ENCODE measurements around the gene GOT2. TPM values are rescaled to one million over a fixed set of nuclear protein-coding genes. Genes with fewer than 3 reads are reported as not detected.
"Not testable (repeated sequence)": the region's sequence is repeated elsewhere in the genome, so short reads cannot be mapped to it uniquely, and the experiment has no call there.

The GOT2 gene
- total RNA-seq: 100 to 1,000 TPM; 245 to 329 (median 314) TPM
- 313 TPM for polyA plus RNA-seq
- long read RNA-seq, donor 1, transcript GOT2-201 (10 exons, 2,462 nt): major isoform, 874 of 933 reads
- long read RNA-seq, donor 1, partial matches to known transcripts: 37 of 933 reads
- long read RNA-seq, donor 1, other reads (novel, unspliced or antisense): 22 of 933 reads
- long read RNA-seq, donor 2, transcript GOT2-201 (10 exons, 2,462 nt): major isoform, 393 of 411 reads
- long read RNA-seq, donor 2, partial matches to known transcripts: 12 of 411 reads
- long read RNA-seq, donor 2, other reads (novel, unspliced or antisense): 6 of 411 reads
- long read RNA-seq, donor 3, transcript GOT2-201 (10 exons, 2,462 nt): major isoform, 1,948 of 2,096 reads
- long read RNA-seq, donor 3, partial matches to known transcripts: 95 of 2,096 reads
- long read RNA-seq, donor 3, other reads (novel, unspliced or antisense): 52 of 2,096 reads
- long read RNA-seq, donor 4, transcript GOT2-201 (10 exons, 2,462 nt): major isoform, 445 of 467 reads
- long read RNA-seq, donor 4, partial matches to known transcripts: 13 of 467 reads
- long read RNA-seq, donor 4, other reads (novel, unspliced or antisense): 9 of 467 reads

- intact Hi-C loops (cut with DNase I): loop anchor here in 2 of 4 donors (10.0 kb wide), 2 partner anchors 49 to 59 kb away; partner anchors contain the start of gene SLC38A7 (in 1 of the 2)
- Histone ChIP-seq H3K4me1 (ENCODE audit: control insufficient read depth, insufficient read depth, low read length) (no peaks in the 10 kb centered on the region), H3K27me3 (ENCODE audit: control insufficient read depth, insufficient read depth) (no peaks in the 10 kb centered on the region), H3K27ac (ENCODE audit: low read length) (peak within 1 kb of the TSS; percentile 86), H3K9me3 (ENCODE audit: control insufficient read depth, low read length) (no peaks in the 10 kb centered on the region), H3K4me3 (ENCODE audit: low read length) (peak within 1 kb of the TSS; percentile 71)
- DNase-seq (peak; percentile 84 to 93 (median 92)), ATAC-seq (peak; percentile 97 to 98)
- WGBS: under 1% methylated on average over 68 of the region's 68 CpGs
Observed at GRCh38 chr16:58733671-58734458, at the start of gene GOT2. TSS of gene GOT2 (minus strand) at chr16:58734316. CDS start at chr16:58734228, 88 bp downstream.

- H3K9me3 ChIP-seq (ENCODE audit: control insufficient read depth, low read length); H3K27me3 ChIP-seq (ENCODE audit: control insufficient read depth, insufficient read depth); H3K4me1 ChIP-seq (ENCODE audit: control insufficient read depth, insufficient read depth, low read length); DNase-seq; ATAC-seq; H3K4me3 ChIP-seq (ENCODE audit: low read length); H3K27ac ChIP-seq (ENCODE audit: low read length); intact Hi-C loops (cut with DNase I): not testable (repeated sequence)
- 100% methylated on average over 1 of the region's 1 CpG for WGBS
Observed at GRCh38 chr16:58779291-58779690, 45.2 kb upstream of the GOT2 start.

- Histone ChIP-seq H3K27me3 (ENCODE audit: control insufficient read depth, insufficient read depth) (no peaks in the 10 kb centered on the region), H3K9me3 (ENCODE audit: control insufficient read depth, low read length) (no peaks in the 10 kb centered on the region), H3K4me3 (ENCODE audit: low read length) (no peak overlapping the region), H3K27ac (ENCODE audit: low read length) (no peak overlapping the region), H3K4me1 (ENCODE audit: control insufficient read depth, insufficient read depth, low read length) (no peaks in the 10 kb centered on the region)
- no peak for DNase-seq
- no peak for ATAC-seq
- intact Hi-C loops (cut with DNase I): no loop called here
Observed at GRCh38 chr16:58773870-58774269, 39.8 kb upstream of the GOT2 start.

- H3K4me1 ChIP-seq (ENCODE audit: control insufficient read depth, insufficient read depth, low read length): no peaks in the 10 kb centered on the region
- WGBS: 65% methylated on average over 2 of the region's 2 CpGs
- H3K27ac ChIP-seq (ENCODE audit: low read length): no peak overlapping the region
- no peak overlapping the region for H3K4me3 ChIP-seq (ENCODE audit: low read length)
- no peak for DNase-seq
- ATAC-seq: no peak
- intact Hi-C loops (cut with DNase I): no loop called here
- no peaks in the 10 kb centered on the region for H3K9me3 ChIP-seq (ENCODE audit: control insufficient read depth, low read length)
- no peaks in the 10 kb centered on the region for H3K27me3 ChIP-seq (ENCODE audit: control insufficient read depth, insufficient read depth)
Observed at GRCh38 chr16:58768145-58768544, 34.0 kb upstream of the GOT2 start.

- no peak overlapping the region for H3K4me3 ChIP-seq (ENCODE audit: low read length)
- intact Hi-C loops (cut with DNase I): no loop called here
- DNase-seq: no peak
- no peaks in the 10 kb centered on the region for H3K4me1 ChIP-seq (ENCODE audit: control insufficient read depth, insufficient read depth, low read length)
- no peak overlapping the region for H3K27ac ChIP-seq (ENCODE audit: low read length)
- no peaks in the 10 kb centered on the region for H3K27me3 ChIP-seq (ENCODE audit: control insufficient read depth, insufficient read depth)
- WGBS: 76% methylated on average over 2 of the region's 2 CpGs
- H3K9me3 ChIP-seq (ENCODE audit: control insufficient read depth, low read length): no peaks in the 10 kb centered on the region
- no peak for ATAC-seq
Observed at GRCh38 chr16:58767581-58767980, 33.5 kb upstream of the GOT2 start.

GRCh38 chr16:58756650-58757332, 22.7 kb upstream of the GOT2 start:
- WGBS: 51% methylated on average over 7 of the region's 7 CpGs
- intact Hi-C loops (cut with DNase I): loop anchor here in 3 of 4 donors (2.0 to 10.0 kb wide), 5 partner anchors 74 to 244 kb away; partner anchors contain the start of genes SETD6 (in 1 of the 3) and SLC38A7 (in 1 of the 3)
- Histone ChIP-seq H3K9me3 (ENCODE audit: control insufficient read depth, low read length) (no peaks in the 10 kb centered on the region), H3K27me3 (ENCODE audit: control insufficient read depth, insufficient read depth) (no peaks in the 10 kb centered on the region), H3K4me3 (ENCODE audit: low read length) (no peak overlapping the region), H3K27ac (ENCODE audit: low read length) (no peak overlapping the region), H3K4me1 (ENCODE audit: control insufficient read depth, insufficient read depth, low read length) (no peaks in the 10 kb centered on the region)
- ATAC-seq: no peak
- DNase-seq: no peak

- H3K27me3 ChIP-seq (ENCODE audit: control insufficient read depth, insufficient read depth): no peaks in the 10 kb centered on the region
- no peak overlapping the region for H3K4me3 ChIP-seq (ENCODE audit: low read length)
- 21% methylated on average over 17 of the region's 17 CpGs for WGBS
- ATAC-seq: peak; percentile 91 to 94
- peak; percentile 60 to 87 (median 75) for DNase-seq
- no peaks in the 10 kb centered on the region for H3K9me3 ChIP-seq (ENCODE audit: control insufficient read depth, low read length)
- intact Hi-C loops (cut with DNase I): loop anchor here in 3 of 4 donors (2.0 to 10.0 kb wide), 5 partner anchors 74 to 244 kb away; partner anchors contain the start of genes SETD6 (in 1 of the 3) and SLC38A7 (in 1 of the 3)
- no peak overlapping the region for H3K27ac ChIP-seq (ENCODE audit: low read length)
- no peaks in the 10 kb centered on the region for H3K4me1 ChIP-seq (ENCODE audit: control insufficient read depth, insufficient read depth, low read length)
Observed at GRCh38 chr16:58755989-58756649, 22.0 kb upstream of the GOT2 start.

GRCh38 chr16:58753711-58754134, 19.6 kb upstream of the GOT2 start:
- Histone ChIP-seq H3K27ac (ENCODE audit: low read length) (no peak overlapping the region), H3K9me3 (ENCODE audit: control insufficient read depth, low read length) (no peaks in the 10 kb centered on the region), H3K4me3 (ENCODE audit: low read length) (no peak overlapping the region), H3K4me1 (ENCODE audit: control insufficient read depth, insufficient read depth, low read length) (no peaks in the 10 kb centered on the region), H3K27me3 (ENCODE audit: control insufficient read depth, insufficient read depth) (no peaks in the 10 kb centered on the region)
- intact Hi-C loops (cut with DNase I): loop anchor here in 2 of 4 donors (10.0 kb wide), 2 partner anchors 79 to 239 kb away; partner anchors contain the start of gene SETD6 (in 1 of the 2)
- ATAC-seq (no peak), DNase-seq (no peak)
- WGBS: 59% methylated on average over 9 of the region's 9 CpGs

- Histone ChIP-seq H3K4me1 (ENCODE audit: control insufficient read depth, insufficient read depth, low read length) (no peaks in the 10 kb centered on the region), H3K9me3 (ENCODE audit: control insufficient read depth, low read length) (no peaks in the 10 kb centered on the region), H3K27ac (ENCODE audit: low read length) (no peak overlapping the region), H3K4me3 (ENCODE audit: low read length) (no peak overlapping the region), H3K27me3 (ENCODE audit: control insufficient read depth, insufficient read depth) (no peaks in the 10 kb centered on the region)
- no peak for DNase-seq
- intact Hi-C loops (cut with DNase I): no loop called here
- ATAC-seq: no peak
- 79% methylated on average over 7 of the region's 7 CpGs for WGBS
Observed at GRCh38 chr16:58744497-58744896, 10.4 kb upstream of the GOT2 start.

- no peaks in the 10 kb centered on the region for H3K27me3 ChIP-seq (ENCODE audit: control insufficient read depth, insufficient read depth)
Observed at GRCh38 chr16:58741976-58742375, 7.9 kb upstream of the GOT2 start.

More at GRCh38 chr16:58741976-58742375, 7.9 kb upstream of the GOT2 start:
- no peaks in the 10 kb centered on the region for H3K9me3 ChIP-seq (ENCODE audit: control insufficient read depth, low read length)
- DNase-seq (no peak), ATAC-seq (no peak)
- intact Hi-C loops (cut with DNase I): no loop called here
- H3K27ac ChIP-seq (ENCODE audit: low read length): no peak overlapping the region
- no peak overlapping the region for H3K4me3 ChIP-seq (ENCODE audit: low read length)
- no peaks in the 10 kb centered on the region for H3K4me1 ChIP-seq (ENCODE audit: control insufficient read depth, insufficient read depth, low read length)
